Heart right ventricle (tissue), 16 donors: ENCODE measurements around the gene RAB37. TPM values are rescaled to one million over a fixed set of nuclear protein-coding genes. Genes with fewer than 3 reads are reported as not detected.

Experiments used
- ATAC-seq, 8 donors: fragments of 200-7000 bp; cut with Tn5 transposase; one replicate each; pipeline ENCODE4 v1.9.1; 2020; ENCODE audit warnings: mild to moderate bottlenecking in 8 of 8, moderate library complexity in 8 of 8, moderate number of reproducible peaks in 1 of 8
- DNase-seq, 2 donors: peaks; one replicate each; pipeline ENCODE4 v3.0.0-alpha.2; 2020
- H3K27ac ChIP-seq, 10 donors: fragments of 200-600 bp; sonication (generic) in 2 of 10; one replicate each; pipeline versions ENCODE4 v1.5.0 to v1.8.0; 2020 to 2022; ENCODE audit warnings: mild to moderate bottlenecking in 3 of 10
- H3K27me3 ChIP-seq, 7 donors: fragments of 200-600 bp; one replicate each; pipeline ENCODE4 v1.8.0; 2021 to 2022; ENCODE audit warnings: mild to moderate bottlenecking in 2 of 7
- H3K36me3 ChIP-seq, 9 donors: fragments of 200-600 bp; sonication (generic) in 1 of 9; one replicate each; pipeline versions ENCODE4 v1.5.0 to v1.8.0; 2020 to 2022; ENCODE audit warnings: mild to moderate bottlenecking in 2 of 9
- H3K4me1 ChIP-seq, 9 donors: fragments of 200-600 bp; sonication (generic) in 1 of 9; one replicate each; pipeline versions ENCODE4 v1.5.0 to v1.8.0; 2020 to 2022; ENCODE audit warnings: mild to moderate bottlenecking in 4 of 9
- H3K4me3 ChIP-seq, 10 donors: fragments of 200-600 bp; sonication (generic) in 2 of 10; one replicate each; pipeline versions ENCODE4 v1.5.0 to v1.8.0; 2020 to 2022; ENCODE audit warnings: mild to moderate bottlenecking in 7 of 10, moderate library complexity in 2 of 10
- H3K9me3 ChIP-seq, 11 donors: fragments of 200-600 bp in 10 of 11; sonication (generic) in 2 of 11; one replicate each; pipeline versions ENCODE4 v1.5.0 to v1.8.0; 2013 to 2022; ENCODE audit warnings: mild to moderate bottlenecking in 2 of 11, control low read depth in 1 of 11, moderate library complexity in 1 of 11
- CTCF ChIP-seq, 9 donors: fragments of 200-600 bp; sonication (generic) in 2 of 9; IDR thresholded peaks; one replicate each; pipeline versions ENCODE4 v1.5.0 to v1.8.0; 2021 to 2022; ENCODE audit warnings: antibody characterized with exemption in 9 of 9, mild to moderate bottlenecking in 5 of 9, moderate library complexity in 1 of 9
- whole genome bisulfite sequencing, 2 donors: extraction: QIAGEN DNeasy Blood & Tissue Kit; methylation state at CpG; one replicate each; pipeline ENCODE4 v1.1.7; 2013; ENCODE audit warnings: inconsistent platforms in 1 of 2; 5-methylcytosine and 5-hydroxymethylcytosine counted together
- intact Hi-C, 10 donors: fragments of 100-400 bp; cut with DNase I; formaldehyde crosslinking; loops; one replicate each; pipeline versions ENCODE4 v1.11.1 to v1.14.2; 2022
- polyA plus RNA-seq, 2 donors: library from polyadenylated mRNA; stranded (reverse); fragments of 200-250 nt; gene quantifications; one replicate each; pipeline ENCODE4 v1.2.3, GENCODE V29; 2013
- total RNA-seq, 10 donors: library from RNA; stranded (reverse); fragmentation: NEBNext Ultra II Directional in 3 of 10; extraction: Animal tissue kit (Norgen Biotek cat#: 25700) in 3 of 10; gene quantifications; one replicate each; pipeline versions ENCODE4 v1.2.1 to v1.2.4, GENCODE V29; 2021 to 2023
- donor health status: Arrhythmogenic right ventricular cardiomyopathy.
- donor health status: ischemic (EF 13 %, LVEDD 7.1; RV severe dilation, severe dysfunction).
- donor health status: healthy with polysubstance abuse.
- donor health status: DM: no; HTN: yes; CAD: no.
- donor health status: DM: no; HTN: no; CAD: no.
- donor health status: ischemic (EF 25% LVEDD 6.9; RV normal size, moderate dysfunction).
- donor health status: ischemic (EF 25% LVEDD 5.7; RV mildly dilated, moderate dysfunction).
- donor health status: healthy.
- donor health status: DM: yes; HTN: yes; CAD: no.
- donor health status: Ischemic cardiomyopathy.
- donor health status: ischemic (EF 35%, LVEDD 5.7; RV mildly dilated, moderate dysfunction).
- donor health status: nonischemic (EF 11% LVEDD 7.7; RV severe dilation, severe dysfunction).
- donor health status: DM: yes; HTN: yes; CAD: no.
- donor health status: PGD.
- donor health status: ischemic (EF 29% LVEDD 5.4; RV normal size, mild dysfunction).
- donor health status: nonischemic (EF 23%, LVEDD 6.1; RV moderate dilation, normal function).

The RAB37 gene
- total and polyA plus RNA-seq, 12 donors, result 0.93 to 2.8 (median 1.6) TPM

GRCh38 chr17:74733365-74734122, 3.5 kb upstream of the RAB37 start:
- Histone ChIP-seq H3K4me1 (peaks cover 7 to 44% (median 22%) of the 10 kb centered on the region in 9 donors), H3K27ac (no peak overlapping the region), H3K36me3 (no peaks in the 10 kb centered on the region), H3K9me3 (no peaks in the 10 kb centered on the region), H3K27me3 (peaks cover 0 to 54% (median 37%) of the 10 kb centered on the region in 7 donors), H3K4me3 (no peak overlapping the region)
- intact Hi-C loops, result loop anchor here in 2 of 10 donors (10.0 kb wide), 2 partner anchors 79 to 169 kb away; partner anchors contain the start of gene CD300H (in 1 of the 2)
- no peak for ATAC-seq
- DNase-seq, result no peak
- 63 to 64% methylated on average over 9 of the region's 9 CpGs for WGBS, 2 donors
- no peak for TF ChIP-seq CTCF (IDR thresholded peaks at IDR 0.05)

- intact Hi-C loops, result loop anchor here in 2 of 10 donors (10.0 kb wide), 2 partner anchors 79 to 169 kb away; partner anchors contain the start of gene CD300H (in 1 of the 2)
- ATAC-seq (no peak), DNase-seq (no peak)
- Histone ChIP-seq H3K27me3 (peaks cover 0 to 61% (median 44%) of the 10 kb centered on the region in 7 donors), H3K36me3 (no peaks in the 10 kb centered on the region), H3K4me3 (no peak overlapping the region), H3K4me1 (peaks cover 7 to 52% (median 22%) of the 10 kb centered on the region in 9 donors), H3K9me3 (no peaks in the 10 kb centered on the region), H3K27ac (no peak overlapping the region)
- 94% methylated on average over 3 of the region's 3 CpGs for WGBS, 2 donors
- TF ChIP-seq CTCF (IDR thresholded peaks at IDR 0.05), result no peak
These were observed 2.8 kb upstream of the RAB37 start for GRCh38 chr17:74734256-74734655.

- peak in 3 of 9 donors; percentile 25 to 43 (median 34) for TF ChIP-seq CTCF (IDR thresholded peaks at IDR 0.05)
- WGBS, 2 donors, result 5% methylated on average over 38 of the region's 38 CpGs
- H3K27me3 ChIP-seq, result peaks cover 0 to 71% (median 60%) of the 10 kb centered on the region in 7 donors
- intact Hi-C loops, result loop anchor here in 8 of 10 donors (2.0 to 10.0 kb wide), 6 partner anchors 75 to 173 kb away; partner anchors contain the start of gene CD300H (in 2 of the 8)
- H3K4me3 ChIP-seq, result peak overlapping the region; percentile 1 to 60 (median 40)
- H3K27ac ChIP-seq, result peak overlapping the region in 6 of 10 donors; percentile 33 to 87 (median 47)
- no peaks in the 10 kb centered on the region for H3K9me3 ChIP-seq
- peaks cover 7 to 66% (median 31%) of the 10 kb centered on the region in 9 donors for H3K4me1 ChIP-seq
- no peaks in the 10 kb centered on the region for H3K36me3 ChIP-seq
- ATAC-seq (peak in 6 of 8 donors; percentile 2 to 41 (median 26)), DNase-seq (no peak)
These were observed 419 bp downstream of the RAB37 start for GRCh38 chr17:74737299-74738050.
